Lung (tissue), 12 donors: Measurements from ENCODE around the gene CRY2. TPM values are rescaled to one million over a fixed set of nuclear protein-coding genes. Genes with fewer than 3 reads are reported as not detected.

ENCODE experiments used
- ATAC-seq: fragments of 200-7000 bp; cut with Tn5 transposase; one replicate; pipeline ENCODE4 v1.9.1; 2020; ENCODE audit warnings: moderate number of reproducible peaks; ENCODE audit not compliant: insufficient read depth, low FRiP score
- DNase-seq, 3 donors: peaks; one replicate each; pipeline ENCODE4 v3.0.0-alpha.2; 2013 to 2017
- H3K27ac ChIP-seq, 2 donors: one replicate each; pipeline ENCODE4 v1.5.1; 2013; ENCODE audit warnings: mild to moderate bottlenecking in 2 of 2, moderate library complexity in 2 of 2, control low read depth in 1 of 2, inconsistent platforms in 1 of 2, low read depth in 1 of 2, low read length in 1 of 2
- H3K27me3 ChIP-seq, 3 donors: one replicate each; pipeline ENCODE4 v1.5.1; 2013; ENCODE audit warnings: low read length in 2 of 3; ENCODE audit not compliant: control insufficient read depth in 3 of 3, insufficient read depth in 3 of 3
- H3K36me3 ChIP-seq, 4 donors: one replicate each; pipeline ENCODE4 v1.5.1; 2013; ENCODE audit warnings: low read length in 4 of 4, mild to moderate bottlenecking in 1 of 4, moderate library complexity in 1 of 4; ENCODE audit not compliant: control insufficient read depth in 4 of 4, insufficient read depth in 4 of 4
- H3K4me1 ChIP-seq, 5 donors: one replicate each; pipeline ENCODE4 v1.5.1; 2013; ENCODE audit warnings: low read length in 5 of 5, mild to moderate bottlenecking in 2 of 5, moderate library complexity in 1 of 5; ENCODE audit not compliant: control insufficient read depth in 5 of 5, insufficient read depth in 5 of 5
- H3K4me3 ChIP-seq: one replicate; pipeline ENCODE4 v1.5.1; 2013; ENCODE audit warnings: mild to moderate bottlenecking, control low read depth, moderate library complexity
- H3K9ac ChIP-seq, 2 donors: one replicate each; pipeline ENCODE4 v1.5.1; 2013; ENCODE audit warnings: low read length in 2 of 2, control low read depth in 1 of 2; ENCODE audit not compliant: insufficient read depth in 1 of 2
- H3K9me3 ChIP-seq, 4 donors: one replicate each; pipeline ENCODE4 v1.5.1; 2013; ENCODE audit warnings: low read length in 3 of 4, mild to moderate bottlenecking in 1 of 4, moderate library complexity in 1 of 4; ENCODE audit not compliant: control insufficient read depth in 4 of 4, insufficient read depth in 3 of 4
- WGBS, 2 donors: extraction: QIAGEN DNeasy Blood & Tissue Kit; methylation state at CpG; one replicate each; pipeline ENCODE4 v1.1.7; 2013; 5-methylcytosine and 5-hydroxymethylcytosine counted together
- polyA plus RNA-seq, 2 donors: library from polyadenylated mRNA; stranded (reverse); fragments of 200-250 nt; gene quantifications; one replicate each; pipeline ENCODE4 v1.2.1, GENCODE V29; 2013
- total RNA-seq, 2 donors: library from RNA; depleted of rRNA in 1 of 2; stranded (reverse); fragments of >200 nt in 1 of 2; gene quantifications; one replicate each; pipeline ENCODE4 v1.2.1, GENCODE V29; 2014 to 2021
- TF ChIP-seq, protein P1 (sequence below): IDR thresholded peaks from 2 replicates; pipeline ENCODE4 v1.5.1; 2012; ENCODE audit warnings: mild to moderate bottlenecking; ENCODE audit errors: control extremely low read depth, extremely low read depth
- donor health status: control.
- donor health status: control.
- donor health status: Bipolar disorder and iron deficiency.
- donor health status: healthy.
- donor health status: DM: yes; HTN: yes; CAD: no.

CRY2 gene
- total and polyA plus RNA-seq, 4 donors, result 16.2 to 55.0 (median 34.2) TPM

DNA sequence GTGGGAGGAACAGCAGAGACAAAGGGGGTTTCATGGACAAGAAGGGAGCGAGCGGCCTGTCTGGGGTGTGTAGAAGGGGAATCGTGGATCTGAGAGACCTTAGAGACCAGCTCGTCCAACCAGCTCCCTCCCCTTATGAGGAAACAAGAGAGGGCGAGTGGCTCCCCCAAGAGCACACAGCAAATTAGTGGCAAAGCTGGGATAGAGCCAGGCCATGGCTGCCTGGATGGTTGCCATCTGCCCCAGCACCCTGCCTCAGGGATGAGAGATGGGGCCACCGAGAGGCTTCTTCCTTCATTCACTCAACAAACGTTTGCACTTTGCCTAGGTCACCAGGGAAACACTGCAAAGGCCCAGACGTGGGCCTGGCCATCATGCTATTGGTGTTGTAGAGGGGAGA lies 42.3 kb downstream of the CRY2 start:
- 83 to 87% methylated on average over 8 of the region's 8 CpGs for WGBS, 2 donors
- TF ChIP-seq, protein P1, sequence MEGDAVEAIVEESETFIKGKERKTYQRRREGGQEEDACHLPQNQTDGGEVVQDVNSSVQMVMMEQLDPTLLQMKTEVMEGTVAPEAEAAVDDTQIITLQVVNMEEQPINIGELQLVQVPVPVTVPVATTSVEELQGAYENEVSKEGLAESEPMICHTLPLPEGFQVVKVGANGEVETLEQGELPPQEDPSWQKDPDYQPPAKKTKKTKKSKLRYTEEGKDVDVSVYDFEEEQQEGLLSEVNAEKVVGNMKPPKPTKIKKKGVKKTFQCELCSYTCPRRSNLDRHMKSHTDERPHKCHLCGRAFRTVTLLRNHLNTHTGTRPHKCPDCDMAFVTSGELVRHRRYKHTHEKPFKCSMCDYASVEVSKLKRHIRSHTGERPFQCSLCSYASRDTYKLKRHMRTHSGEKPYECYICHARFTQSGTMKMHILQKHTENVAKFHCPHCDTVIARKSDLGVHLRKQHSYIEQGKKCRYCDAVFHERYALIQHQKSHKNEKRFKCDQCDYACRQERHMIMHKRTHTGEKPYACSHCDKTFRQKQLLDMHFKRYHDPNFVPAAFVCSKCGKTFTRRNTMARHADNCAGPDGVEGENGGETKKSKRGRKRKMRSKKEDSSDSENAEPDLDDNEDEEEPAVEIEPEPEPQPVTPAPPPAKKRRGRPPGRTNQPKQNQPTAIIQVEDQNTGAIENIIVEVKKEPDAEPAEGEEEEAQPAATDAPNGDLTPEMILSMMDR, result no peak
- Histone ChIP-seq H3K27ac (no peak overlapping the region), H3K27me3 (peaks cover 0 to 13% (median 3%) of the 10 kb centered on the region in 3 donors), H3K9ac (no peak overlapping the region), H3K4me3 (no peak overlapping the region), H3K36me3 (no peaks in the 10 kb centered on the region), H3K4me1 (peaks cover 0 to 7% (median 0%) of the 10 kb centered on the region in 5 donors), H3K9me3 (no peaks in the 10 kb centered on the region)
- no peak for DNase-seq
- ATAC-seq, result no peak

DNA sequence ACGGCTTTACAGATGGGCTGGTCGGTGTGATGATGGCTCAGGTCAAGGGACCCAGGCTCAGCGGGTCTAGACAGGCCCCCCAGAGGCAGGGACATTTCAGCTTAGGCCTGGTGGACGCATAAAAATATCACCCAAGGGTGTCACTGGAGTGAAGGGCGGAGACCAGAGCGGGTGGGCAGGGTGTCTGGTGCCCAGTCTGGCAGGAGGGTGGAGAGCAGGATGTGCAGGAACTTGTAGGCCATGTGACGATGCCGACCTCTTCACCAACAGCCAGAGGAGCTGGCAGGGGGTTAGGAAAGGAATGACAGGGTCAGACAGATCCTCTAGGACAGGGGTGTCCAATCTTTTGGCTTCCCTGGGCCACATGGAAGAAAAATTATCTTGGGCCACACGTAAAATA lies 42.7 kb downstream of the CRY2 start:
- TF ChIP-seq, protein P1, result no peak
- WGBS, 2 donors, result 88 to 93% methylated on average over 9 of the region's 9 CpGs
- ATAC-seq, result no peak
- Histone ChIP-seq H3K27ac (no peak overlapping the region), H3K9me3 (no peaks in the 10 kb centered on the region), H3K4me3 (no peak overlapping the region), H3K4me1 (peaks cover 0 to 6% (median 0%) of the 10 kb centered on the region in 5 donors), H3K36me3 (no peaks in the 10 kb centered on the region), H3K27me3 (peaks cover 0 to 13% (median 2%) of the 10 kb centered on the region in 3 donors), H3K9ac (no peak overlapping the region)
- no peak for DNase-seq

DNA sequence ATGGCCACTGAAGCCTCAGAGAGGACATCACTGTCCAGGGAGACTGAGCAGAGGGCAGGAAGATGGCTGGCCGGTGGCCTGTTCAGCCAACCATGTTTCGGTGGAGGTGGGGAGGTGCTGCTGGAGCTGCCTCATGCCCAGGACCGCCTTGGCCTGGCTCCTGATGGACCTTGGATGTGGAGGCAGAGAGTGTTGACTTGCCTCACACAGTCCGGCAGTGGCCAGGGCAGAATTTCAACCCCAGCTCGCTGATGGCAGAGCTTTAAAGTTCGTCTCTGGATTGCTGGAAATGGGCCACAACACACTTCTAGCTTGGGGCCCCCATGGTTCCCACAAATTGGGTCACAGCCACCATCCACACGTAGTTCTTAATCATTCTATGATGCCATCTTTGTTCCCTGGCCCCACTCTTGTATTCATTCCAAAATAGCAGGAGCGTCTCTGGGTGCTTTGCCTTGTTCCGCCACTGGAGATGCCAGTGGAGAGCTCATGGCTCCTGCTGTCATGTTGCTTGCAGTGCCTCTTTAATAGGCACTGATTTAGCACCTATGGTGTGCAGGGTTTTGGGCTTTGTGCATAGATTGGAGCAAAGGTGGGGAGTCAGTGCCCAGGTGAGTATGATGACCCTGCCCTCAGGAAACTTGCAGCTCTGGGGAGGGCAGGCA lies 43.7 kb downstream of the CRY2 start:
- no peak overlapping the region for H3K9ac ChIP-seq
- 85 to 86% methylated on average over 9 of the region's 9 CpGs for WGBS, 2 donors
- no peak for DNase-seq
- TF ChIP-seq, protein P1, result no peak
- no peaks in the 10 kb centered on the region for H3K36me3 ChIP-seq
- no peaks in the 10 kb centered on the region for H3K4me1 ChIP-seq
- no peak overlapping the region for H3K27ac ChIP-seq
- no peak overlapping the region for H3K4me3 ChIP-seq
- peaks cover 0 to 11% (median 0%) of the 10 kb centered on the region in 3 donors for H3K27me3 ChIP-seq
- H3K9me3 ChIP-seq, result no peaks in the 10 kb centered on the region
- no peak for ATAC-seq
